B cell (primary cell): ENCODE results near the gene RGSL1. TPM values are rescaled to one million over a fixed set of nuclear protein-coding genes. Genes with fewer than 3 reads are reported as not detected.

ENCODE experiments used
- ATAC-seq: fragments of 200-7000 bp; cut with Tn5 transposase; one replicate; pipeline ENCODE4 v1.10.0; 2021; ENCODE audit warnings: low read depth, mild to moderate bottlenecking, moderate number of reproducible peaks, moderate library complexity
- CTCF ChIA-PET: fragments of 350-600 bp; sonication (Branson Sonifier 250); formaldehyde crosslinking; loops from one replicate; lab custom pipeline; 2021; ENCODE audit warnings: antibody characterized with exemption, inconsistent platforms; lab: Charles Lee
- POLR2A ChIA-PET: fragments of 350-600 bp; sonication (Branson Sonifier 250); formaldehyde crosslinking; loops from one replicate; lab custom pipeline; 2021; ENCODE audit warnings: antibody characterized with exemption; lab: Charles Lee
- DNase-seq: peaks from one replicate; pipeline ENCODE4 v3.0.0; 2013
- H2AFZ ChIP-seq: 2 replicates; pipeline ENCODE4 v1.6.1; 2012; ENCODE audit warnings: mild to moderate bottlenecking, low read depth, low read length; ENCODE audit not compliant: insufficient read depth, poor library complexity, severe bottlenecking
- H3K27ac ChIP-seq, 2 donors: 1 replicate in 1 of 2; 2 replicates in 1 of 2; pipeline ENCODE4 v1.5.1; 2012 to 2013; ENCODE audit warnings: low read length in 2 of 2, mild to moderate bottlenecking in 2 of 2, moderate library complexity in 1 of 2
- H3K27me3 ChIP-seq, 4 experiments: fragments of 200-600 bp in 1 of 4; sonication (generic) in 1 of 4; replicated peaks in 1 of 4; 1 replicate in 2 of 4; 2 replicates in 2 of 4; pipeline versions ENCODE4 v1.6.1 to v1.7.0; 2013 to 2016; ENCODE audit warnings: low read length in 3 of 4, mild to moderate bottlenecking in 2 of 4, mixed read lengths in 1 of 4, moderate library complexity in 1 of 4; ENCODE audit not compliant: insufficient read depth in 4 of 4, control insufficient read depth in 3 of 4; ENCODE audit errors: control extremely low read depth in 1 of 4
- H3K36me3 ChIP-seq, 2 experiments: replicated peaks in 1 of 2; 1 replicate in 1 of 2; 2 replicates in 1 of 2; pipeline versions ENCODE4 v1.6.1 to v1.7.1; 2013; ENCODE audit warnings: low read length in 1 of 2; ENCODE audit not compliant: insufficient read depth in 2 of 2, control insufficient read depth in 1 of 2; ENCODE audit errors: control extremely low read depth in 1 of 2, extremely low read depth in 1 of 2
- H3K4me1 ChIP-seq, 2 donors: fragments of 200-600 bp in 1 of 2; sonication (generic) in 1 of 2; 1 replicate in 1 of 2; 2 replicates in 1 of 2; pipeline versions ENCODE4 v1.5.1 to v1.6.1; 2013 to 2017; ENCODE audit warnings: low read length in 2 of 2; ENCODE audit not compliant: control insufficient read depth in 2 of 2, insufficient read depth in 2 of 2
- H3K4me2 ChIP-seq: replicated peaks from 2 replicates; pipeline ENCODE3; 2012; ENCODE audit warnings: mild to moderate bottlenecking, low read depth, low read length; ENCODE audit not compliant: poor library complexity, severe bottlenecking
- H3K4me3 ChIP-seq, 5 experiments: fragments of 200-600 bp in 1 of 5; sonication (generic) in 1 of 5; 1 replicate in 3 of 5; 2 replicates in 2 of 5; pipeline versions ENCODE4 v1.5.1 to v1.7.0; 2011 to 2016; ENCODE audit warnings: low read length in 4 of 5, mild to moderate bottlenecking in 4 of 5, low read depth in 2 of 5, control low read depth in 1 of 5, moderate library complexity in 1 of 5; ENCODE audit not compliant: insufficient read depth in 1 of 5; ENCODE audit errors: control extremely low read depth in 1 of 5, extremely low read depth in 1 of 5
- H3K79me2 ChIP-seq: fragments of 200-600 bp; sonication (generic); one replicate; pipeline ENCODE4 v1.6.0; 2016; ENCODE audit warnings: low read length; ENCODE audit not compliant: control insufficient read depth, insufficient read depth
- H3K9ac ChIP-seq: fragments of 200-600 bp; sonication (generic); 2 replicates; pipeline ENCODE4 v1.6.1; 2017; ENCODE audit warnings: mild to moderate bottlenecking, low read length, moderate library complexity
- H3K9me3 ChIP-seq, 3 donors: one replicate each; pipeline versions ENCODE4 v1.6.1 to v1.7.1; 2013; ENCODE audit warnings: low read length in 2 of 3; ENCODE audit not compliant: control insufficient read depth in 2 of 3, insufficient read depth in 1 of 3; ENCODE audit errors: control extremely low read depth in 1 of 3
- H4K20me1 ChIP-seq: 2 replicates; pipeline ENCODE4 v1.6.0; 2012; ENCODE audit warnings: mild to moderate bottlenecking, low read length; ENCODE audit not compliant: insufficient read depth, control insufficient read depth, poor library complexity, severe bottlenecking
- H3K27ac Mint-ChIP-seq: one replicate; pipeline ENCODE4 v1.8.0; 2021; ENCODE audit warnings: mixed read lengths
- H3K27me3 Mint-ChIP-seq: one replicate; pipeline ENCODE4 v1.8.0; 2021; ENCODE audit warnings: mixed read lengths
- H3K4me1 Mint-ChIP-seq: one replicate; pipeline ENCODE4 v1.8.0; 2021; ENCODE audit warnings: mixed read lengths
- H3K4me3 Mint-ChIP-seq: one replicate; pipeline ENCODE4 v1.8.0; 2021; ENCODE audit warnings: mixed read lengths
- H3K9me3 Mint-ChIP-seq: one replicate; pipeline ENCODE4 v1.8.0; 2022; ENCODE audit warnings: mixed read lengths; ENCODE audit not compliant: insufficient read depth
- CTCF ChIP-seq: fragments of 200-600 bp; IDR thresholded peaks from one replicate; pipeline ENCODE4 v1.8.0; 2022; ENCODE audit warnings: antibody characterized with exemption, mild to moderate bottlenecking
- EZH2 ChIP-seq: IDR thresholded peaks from 2 replicates; pipeline ENCODE4 v1.6.1; 2012; ENCODE audit warnings: borderline replicate concordance, low read depth, mild to moderate bottlenecking, moderate library complexity, low read length; ENCODE audit not compliant: insufficient read depth, poor library complexity, severe bottlenecking
- WGBS: methylation state at CpG from one replicate; pipeline ENCODE4 v1.1.5; 2013; ENCODE audit warnings: missing lambda C conversion rate; ENCODE audit not compliant: insufficient coverage; 5-methylcytosine and 5-hydroxymethylcytosine counted together
- intact Hi-C: fragments of 100-400 bp; cut with micrococcal nuclease; formaldehyde crosslinking; loops from one replicate; pipeline ENCODE4 v1.10.0; 2022
- polyA plus RNA-seq: library from polyadenylated mRNA; depleted of rRNA; stranded (reverse); fragments of >200 nt; gene quantifications from 2 replicates; pipeline ENCODE4 v1.2.3, GENCODE V29; 2012
- total RNA-seq, 2 donors: library from RNA; stranded (reverse); fragments of 120-200 nt in 1 of 2; gene quantifications; 1 replicate in 1 of 2; 2 replicates in 1 of 2; pipeline versions ENCODE4 v1.2.3 to v1.2.4, GENCODE V29; 2013 to 2022

The RGSL1 gene
- total and polyA plus RNA-seq, 2 donors (not counting 1 experiment from before 2014, with no cell fraction given) = not detected

GRCh38 chr1:182515556-182515955 lies 65.6 kb downstream of the RGSL1 start:
- no peak overlapping the region for H3K4me2 ChIP-seq
- WGBS = 96% methylated on average over 12 of the region's 17 CpGs
- H3K27ac ChIP-seq = no peak overlapping the region
- Mint-ChIP-seq H3K9me3 (peaks cover 12% of the 10 kb centered on the region), H3K27me3 (peaks cover 46% of the 10 kb centered on the region), H3K4me1 (no peaks in the 10 kb centered on the region), H3K4me3 (no peak overlapping the region), H3K27ac (no peak overlapping the region)
- no peak overlapping the region for H3K4me3 ChIP-seq
- TF ChIP-seq EZH2 (no peak), CTCF (no peak)
- H4K20me1 ChIP-seq = no peaks in the 10 kb centered on the region
- DNase-seq (no peak), ATAC-seq (no peak)
- peaks cover 0 to 13% (median 8%) of the 10 kb centered on the region in 3 donors for H3K9me3 ChIP-seq
- H3K79me2 ChIP-seq = no peaks in the 10 kb centered on the region
- no peak overlapping the region for H2AFZ ChIP-seq
- H3K4me1 ChIP-seq = no peaks in the 10 kb centered on the region
- intact Hi-C loops = no loop called here
- H3K36me3 ChIP-seq = no peaks in the 10 kb centered on the region
- POLR2A ChIA-PET = no interaction called here
- no peak overlapping the region for H3K9ac ChIP-seq
- CTCF ChIA-PET = no interaction called here
- peaks cover 0 to 6% (median 0%) of the 10 kb centered on the region in 4 experiments for H3K27me3 ChIP-seq

- peaks cover 32% of the 10 kb centered on the region for H3K27me3 Mint-ChIP-seq
- Histone ChIP-seq H3K9me3 (peaks cover 10 to 23% (median 13%) of the 10 kb centered on the region in 3 donors), H3K9ac (no peak overlapping the region), H3K27ac (no peak overlapping the region), H3K27me3 (peaks cover 0 to 6% (median 2%) of the 10 kb centered on the region in 4 experiments), H3K4me1 (no peaks in the 10 kb centered on the region), H3K79me2 (no peaks in the 10 kb centered on the region), H3K4me3 (no peak overlapping the region), H3K4me2 (no peak overlapping the region), H3K36me3 (no peaks in the 10 kb centered on the region), H2AFZ (no peak overlapping the region), H4K20me1 (no peaks in the 10 kb centered on the region)
- ChIA-PET CTCF (no interaction called here), POLR2A (no interaction called here)
- ATAC-seq (no peak), DNase-seq (no peak)
- no peak overlapping the region for H3K27ac Mint-ChIP-seq
- no peak overlapping the region for H3K4me3 Mint-ChIP-seq
- H3K4me1 Mint-ChIP-seq = no peaks in the 10 kb centered on the region
- TF ChIP-seq CTCF (no peak), EZH2 (no peak)
- H3K9me3 Mint-ChIP-seq = peaks cover 16% of the 10 kb centered on the region
- intact Hi-C loops = no loop called here
Observed at GRCh38 chr1:182520736-182521135, 70.8 kb downstream of the RGSL1 start.
